Activated naive CD8-positive, alpha-beta T cell (primary cell): ENCODE results near the gene PTX4.
"Not testable (repeated sequence)": the region's sequence is repeated elsewhere in the genome, so short reads cannot be mapped to it uniquely, and the experiment has no call there.

Source experiments
- H3K27ac Mint-ChIP-seq: one replicate; pipeline ENCODE4 v1.8.0; 2021; ENCODE audit warnings: mixed read lengths
- H3K27me3 Mint-ChIP-seq: one replicate; pipeline ENCODE4 v1.8.0; 2021; ENCODE audit warnings: mixed read lengths
- H3K36me3 Mint-ChIP-seq: one replicate; pipeline ENCODE4 v1.8.0; 2021; ENCODE audit warnings: mixed read lengths
- H3K4me1 Mint-ChIP-seq: one replicate; pipeline ENCODE4 v1.8.0; 2021; ENCODE audit warnings: low read depth, mixed read lengths
- H3K4me3 Mint-ChIP-seq: one replicate; pipeline ENCODE4 v1.8.0; 2021; ENCODE audit warnings: mild to moderate bottlenecking, mixed read lengths
- H3K9me3 Mint-ChIP-seq: one replicate; pipeline ENCODE4 v1.8.0; 2021; ENCODE audit warnings: low read depth, mixed read lengths

PTX4 gene

GRCh38 chr16:1443980-1444729 is 44.6 kb downstream of the PTX4 start, which contains the start of gene CCDC154:
Gene CCDC154, minus strand, starts transcription at chr16:1444556. Its CDS starts 234 bp downstream, at chr16:1444322.
- H3K4me1 Mint-ChIP-seq: no peaks in the 10 kb centered on the region
- no peaks in the 10 kb centered on the region for H3K27me3 Mint-ChIP-seq
- no peak within 1 kb of the TSS for H3K4me3 Mint-ChIP-seq
- H3K36me3 Mint-ChIP-seq: no peaks in the 10 kb centered on the region
- H3K27ac Mint-ChIP-seq: no peak within 1 kb of the TSS
- H3K9me3 Mint-ChIP-seq: no peaks in the 10 kb centered on the region

GRCh38 chr16:1443403-1443973 is 45.3 kb downstream of the PTX4 start:
- Mint-ChIP-seq H3K27ac (no peak overlapping the region), H3K9me3 (no peaks in the 10 kb centered on the region), H3K4me3 (no peak overlapping the region), H3K36me3 (no peaks in the 10 kb centered on the region), H3K4me1 (no peaks in the 10 kb centered on the region), H3K27me3 (no peaks in the 10 kb centered on the region)

GRCh38 chr16:1442697-1443096 is 46.0 kb downstream of the PTX4 start:
- Mint-ChIP-seq H3K36me3 (no peaks in the 10 kb centered on the region), H3K4me1 (no peaks in the 10 kb centered on the region), H3K9me3 (no peaks in the 10 kb centered on the region), H3K27ac (no peak overlapping the region), H3K27me3 (no peaks in the 10 kb centered on the region), H3K4me3 (no peak overlapping the region)

DNA sequence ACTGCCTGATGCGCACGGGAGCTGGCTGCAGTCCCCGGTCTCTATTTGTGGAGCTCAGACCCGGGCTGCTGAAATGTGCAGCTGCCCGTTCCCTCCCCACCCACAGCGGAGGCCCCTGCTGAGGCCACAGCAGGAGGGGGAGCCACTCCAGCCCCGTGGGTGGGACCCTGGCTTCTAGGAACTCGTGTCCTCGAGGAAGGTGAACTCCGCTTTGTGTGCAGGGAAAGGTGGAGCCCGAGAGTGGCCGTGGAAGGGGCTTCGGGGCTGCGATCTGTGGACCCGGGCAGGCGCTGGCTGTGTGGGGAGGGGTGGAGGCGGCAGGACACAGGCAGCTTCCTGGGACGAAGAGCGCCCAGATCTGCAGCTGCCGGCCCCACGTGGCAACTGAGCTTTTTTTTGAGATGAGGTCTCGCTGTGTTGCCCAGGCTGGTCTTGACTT is 47.3 kb downstream of the PTX4 start:
- H3K9me3 Mint-ChIP-seq: no peaks in the 10 kb centered on the region
- no peaks in the 10 kb centered on the region for H3K4me1 Mint-ChIP-seq
- H3K36me3 Mint-ChIP-seq: no peaks in the 10 kb centered on the region
- no peak overlapping the region for H3K27ac Mint-ChIP-seq
- no peaks in the 10 kb centered on the region for H3K27me3 Mint-ChIP-seq
- H3K4me3 Mint-ChIP-seq: no peak overlapping the region

DNA sequence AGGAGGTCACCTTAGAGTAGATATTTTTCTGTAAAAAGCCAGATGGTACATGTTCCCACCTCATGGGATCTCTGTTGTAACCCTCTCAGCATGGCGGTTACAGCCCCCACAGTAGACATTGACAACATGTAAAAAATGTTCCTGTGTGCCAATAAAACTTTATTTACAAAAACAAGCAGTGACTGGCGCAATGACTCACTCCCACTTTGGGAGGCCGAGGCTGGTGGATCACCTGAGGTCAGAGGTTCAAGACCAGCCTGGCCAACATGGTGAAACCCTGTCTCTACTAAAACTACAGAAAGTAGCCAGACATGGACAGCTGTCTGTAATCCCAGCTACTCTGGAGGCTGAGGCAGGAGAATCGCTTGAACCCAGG is 49.1 kb downstream of the PTX4 start:
- H3K27ac Mint-ChIP-seq, H3K27me3 Mint-ChIP-seq, H3K4me1 Mint-ChIP-seq: not testable (repeated sequence)

DNA sequence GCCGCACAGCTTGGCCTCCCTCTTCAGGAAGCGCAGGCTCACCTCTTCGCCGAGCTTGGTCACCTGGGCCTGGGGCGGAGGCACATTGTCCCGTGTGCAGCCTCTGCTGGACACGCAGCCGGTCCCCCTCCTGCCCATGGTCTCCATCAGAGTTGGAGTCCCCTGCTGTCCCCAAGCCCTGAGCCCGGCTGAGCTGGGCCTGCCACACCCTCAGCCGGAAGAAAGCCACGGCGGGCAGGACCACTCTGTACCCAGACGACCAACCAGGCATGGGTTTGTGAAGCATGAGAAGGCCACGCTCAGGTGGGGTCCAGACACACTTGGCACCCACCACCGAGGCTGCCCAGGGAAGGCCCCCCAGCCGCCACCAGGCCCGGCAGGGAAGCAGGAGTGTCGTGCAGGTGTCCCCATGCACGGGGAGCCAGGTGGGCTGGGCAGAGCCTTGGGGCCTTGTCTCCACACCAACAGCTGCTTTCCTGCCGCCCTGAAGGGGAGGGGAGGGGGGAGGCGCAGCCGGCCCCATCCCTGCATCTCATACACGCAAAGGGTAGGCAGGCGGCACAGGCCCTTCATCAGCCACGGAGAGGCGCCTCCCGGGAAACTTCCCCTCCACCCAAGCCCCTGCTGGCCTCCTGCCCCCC is 49.6 kb downstream of the PTX4 start:
- Mint-ChIP-seq H3K4me3 (no peak overlapping the region), H3K9me3 (no peaks in the 10 kb centered on the region), H3K27ac (no peak overlapping the region), H3K27me3 (no peaks in the 10 kb centered on the region), H3K36me3 (no peaks in the 10 kb centered on the region), H3K4me1 (no peaks in the 10 kb centered on the region)

More for the DNA sequence above, 49.1 kb downstream of the PTX4 start:
- not testable (repeated sequence) for H3K36me3 Mint-ChIP-seq, H3K4me3 Mint-ChIP-seq, H3K9me3 Mint-ChIP-seq

DNA sequence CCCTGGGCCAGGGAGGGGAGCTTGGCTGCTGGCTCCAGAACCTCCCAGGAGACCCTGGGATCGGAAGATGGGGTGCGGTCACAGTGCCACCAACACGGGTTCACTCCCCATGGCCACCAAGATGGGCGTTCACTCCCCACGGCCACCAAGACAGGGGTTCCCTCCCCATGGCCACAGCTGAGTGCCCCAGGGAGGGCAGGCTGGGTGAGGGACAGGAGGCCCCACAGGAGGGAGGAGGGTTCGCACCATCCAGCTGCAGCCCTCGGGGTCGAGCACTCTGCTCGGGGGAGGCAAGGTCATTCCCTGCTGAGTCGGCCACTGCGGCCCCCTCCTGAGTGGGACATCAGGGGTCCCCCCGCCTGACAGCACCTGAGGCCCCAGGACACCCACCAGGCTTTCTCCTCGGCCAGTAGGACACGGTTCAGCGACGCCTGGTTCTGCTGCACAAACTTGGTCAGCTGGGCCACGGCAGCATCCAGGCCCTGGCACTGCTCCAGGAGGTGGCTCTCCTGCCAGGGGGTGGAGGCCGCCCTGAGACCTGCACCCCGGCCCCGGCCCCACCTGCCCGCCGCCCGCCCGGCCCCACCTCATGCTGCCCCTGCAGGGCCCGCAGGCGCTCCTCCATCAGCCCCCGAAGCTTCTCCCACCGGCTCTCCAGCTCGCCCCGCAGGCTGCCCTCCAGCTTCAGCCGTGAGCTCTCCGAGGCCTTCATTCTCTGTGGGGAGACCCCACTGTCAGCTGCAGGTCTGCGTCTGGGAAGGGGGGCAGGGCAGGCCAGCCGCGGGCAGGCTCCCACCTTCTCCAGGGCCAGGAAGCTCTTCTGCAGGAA is 50.3 kb downstream of the PTX4 start:
- H3K36me3 Mint-ChIP-seq: no peaks in the 10 kb centered on the region
- no peaks in the 10 kb centered on the region for H3K4me1 Mint-ChIP-seq
- no peaks in the 10 kb centered on the region for H3K9me3 Mint-ChIP-seq
- H3K27ac Mint-ChIP-seq: no peak overlapping the region
- H3K4me3 Mint-ChIP-seq: no peak overlapping the region
- no peaks in the 10 kb centered on the region for H3K27me3 Mint-ChIP-seq

- Mint-ChIP-seq H3K9me3 (no peaks in the 10 kb centered on the region), H3K4me3 (no peak overlapping the region), H3K4me1 (no peaks in the 10 kb centered on the region), H3K27me3 (no peaks in the 10 kb centered on the region), H3K27ac (no peak overlapping the region), H3K36me3 (no peaks in the 10 kb centered on the region)
Measured at GRCh38 chr16:1437606-1438005, 51.1 kb downstream of the PTX4 start.

DNA sequence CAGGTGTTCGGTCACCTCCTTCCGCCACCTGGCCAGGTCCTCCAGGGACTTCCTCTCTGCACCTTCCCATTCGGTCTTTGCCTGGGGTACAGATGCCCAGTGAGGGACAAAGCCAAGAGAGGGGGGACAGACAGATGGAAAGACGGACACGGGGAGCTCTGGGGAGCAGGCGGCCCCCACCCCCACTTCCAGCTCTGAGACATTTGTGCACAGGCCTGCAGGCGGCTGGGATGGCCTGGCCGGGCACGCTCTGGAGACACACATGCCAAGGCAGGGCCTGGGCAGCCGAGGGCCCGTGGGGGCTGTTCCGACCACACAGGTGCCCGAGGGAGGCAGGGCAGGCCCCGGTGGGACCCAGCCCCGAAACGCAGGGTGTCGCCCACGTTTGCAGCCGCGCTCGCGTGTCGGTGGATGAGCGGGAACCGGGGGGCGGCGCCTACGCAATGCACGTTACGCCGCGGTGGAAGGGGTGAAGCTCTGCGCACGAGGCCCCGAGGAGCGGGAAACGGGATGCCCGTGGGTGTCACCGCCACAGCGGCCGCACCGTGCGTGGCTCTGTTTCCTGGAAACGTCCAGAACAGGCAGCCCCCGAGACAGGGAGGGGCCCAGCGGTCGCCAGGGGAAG is 51.9 kb downstream of the PTX4 start:
- Mint-ChIP-seq H3K4me3 (no peak overlapping the region), H3K4me1 (no peaks in the 10 kb centered on the region), H3K27me3 (no peaks in the 10 kb centered on the region), H3K36me3 (no peaks in the 10 kb centered on the region), H3K27ac (no peak overlapping the region), H3K9me3 (no peaks in the 10 kb centered on the region)

- H3K4me1 Mint-ChIP-seq: no peaks in the 10 kb centered on the region
- H3K9me3 Mint-ChIP-seq: no peaks in the 10 kb centered on the region
- H3K36me3 Mint-ChIP-seq: no peaks in the 10 kb centered on the region
- no peaks in the 10 kb centered on the region for H3K27me3 Mint-ChIP-seq
- no peak overlapping the region for H3K4me3 Mint-ChIP-seq
- H3K27ac Mint-ChIP-seq: no peak overlapping the region
Measured at GRCh38 chr16:1435921-1436697, 52.6 kb downstream of the PTX4 start.
